ENCODE measurements around the gene TTBK2. TPM values are rescaled to one million over a fixed set of nuclear protein-coding genes. Genes with fewer than 3 reads are reported as not detected.
A peak's percentile ranks its signal among the peaks of the same experiment; 100 is the strongest.

The TTBK2 gene
- total RNA-seq, 2 donors from 2014 or later = 6.5 to 22.1 TPM

DNA sequence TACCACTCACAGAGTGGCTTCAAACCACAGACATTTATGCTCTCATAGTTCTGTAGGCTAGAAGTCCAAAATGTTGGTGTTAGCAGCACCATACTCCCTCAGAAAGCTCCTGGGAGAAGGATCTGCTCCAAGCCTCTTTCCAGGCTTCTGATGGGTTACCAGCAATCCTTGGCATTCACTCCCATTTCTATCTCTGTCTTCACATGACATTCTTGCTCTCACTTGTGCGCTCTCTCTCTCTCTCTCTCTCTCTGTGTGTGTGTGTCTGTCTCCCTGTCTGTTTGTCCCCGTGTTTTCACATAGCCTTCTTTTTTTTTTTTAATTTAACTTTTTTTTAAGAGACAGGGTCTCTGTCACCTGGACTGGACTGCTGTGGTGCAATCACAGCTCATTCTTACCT is 209.9 kb downstream of the TTBK2 start:
- WGBS, 2 donors = 70 to 75% methylated on average over 2 of the region's 2 CpGs
- Histone ChIP-seq H3K27me3 (no peaks in the 10 kb centered on the region), H3K4me3 (no peak overlapping the region), H3K4me1 (no peaks in the 10 kb centered on the region), H3K36me3 (replicated peaks in 1 of 2; ENCODE audit: insufficient read depth in 1 of 2, low read depth in 2 of 2) (no peaks in the 10 kb centered on the region), H3K27ac (no peak overlapping the region), H3K9me3 (no peaks in the 10 kb centered on the region)
- TF ChIP-seq POLR2A (IDR thresholded peaks at IDR 0.05) = no peak
- TF ChIP-seq, protein P1, sequence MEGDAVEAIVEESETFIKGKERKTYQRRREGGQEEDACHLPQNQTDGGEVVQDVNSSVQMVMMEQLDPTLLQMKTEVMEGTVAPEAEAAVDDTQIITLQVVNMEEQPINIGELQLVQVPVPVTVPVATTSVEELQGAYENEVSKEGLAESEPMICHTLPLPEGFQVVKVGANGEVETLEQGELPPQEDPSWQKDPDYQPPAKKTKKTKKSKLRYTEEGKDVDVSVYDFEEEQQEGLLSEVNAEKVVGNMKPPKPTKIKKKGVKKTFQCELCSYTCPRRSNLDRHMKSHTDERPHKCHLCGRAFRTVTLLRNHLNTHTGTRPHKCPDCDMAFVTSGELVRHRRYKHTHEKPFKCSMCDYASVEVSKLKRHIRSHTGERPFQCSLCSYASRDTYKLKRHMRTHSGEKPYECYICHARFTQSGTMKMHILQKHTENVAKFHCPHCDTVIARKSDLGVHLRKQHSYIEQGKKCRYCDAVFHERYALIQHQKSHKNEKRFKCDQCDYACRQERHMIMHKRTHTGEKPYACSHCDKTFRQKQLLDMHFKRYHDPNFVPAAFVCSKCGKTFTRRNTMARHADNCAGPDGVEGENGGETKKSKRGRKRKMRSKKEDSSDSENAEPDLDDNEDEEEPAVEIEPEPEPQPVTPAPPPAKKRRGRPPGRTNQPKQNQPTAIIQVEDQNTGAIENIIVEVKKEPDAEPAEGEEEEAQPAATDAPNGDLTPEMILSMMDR (IDR thresholded peaks at IDR 0.05) = no peak
- ATAC-seq = no peak
- intact Hi-C loops (cut with DNase I) = no loop called here
- no peak for DNase-seq

DNA sequence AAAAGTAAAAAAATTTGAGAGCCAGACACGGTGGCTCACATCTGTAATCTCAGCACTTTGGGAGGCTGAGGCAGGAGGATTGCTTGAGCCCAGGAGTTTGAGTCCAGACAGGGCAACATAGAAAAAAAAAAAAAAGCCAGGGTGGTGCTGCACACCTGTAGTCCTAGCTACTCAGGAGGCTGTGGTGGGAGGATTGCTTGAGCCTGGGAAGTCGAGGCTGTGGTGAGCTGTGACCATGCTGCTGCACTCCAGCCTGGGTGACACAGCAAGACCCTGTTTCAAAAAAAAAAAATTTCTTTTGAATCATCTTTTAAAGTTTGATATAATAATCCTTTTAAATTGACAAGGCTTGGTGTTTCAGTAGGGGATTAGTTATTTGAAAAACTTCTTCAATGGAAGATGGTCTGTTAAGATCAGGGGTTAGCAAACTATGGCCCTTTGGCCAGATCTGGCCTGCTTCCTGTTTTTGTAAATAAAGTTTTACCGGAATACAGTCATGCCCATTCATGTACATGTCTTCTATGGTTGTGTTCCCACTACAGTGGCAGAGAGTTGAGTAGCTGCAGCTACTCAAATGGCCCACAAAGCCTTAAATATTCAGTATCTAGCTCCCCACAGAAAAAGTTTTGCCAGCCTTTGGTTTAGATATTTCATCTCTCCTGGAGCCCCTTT is 212.6 kb downstream of the TTBK2 start:
- no peak for ATAC-seq
- TF ChIP-seq, protein P1 (IDR thresholded peaks at IDR 0.05) = no peak
- no peak for TF ChIP-seq POLR2A (IDR thresholded peaks at IDR 0.05)
- no peaks in the 10 kb centered on the region for H3K4me1 ChIP-seq
- 52 to 68% methylated on average over 3 of the region's 3 CpGs for WGBS, 2 donors
- DNase-seq = peak in 1 of 4 donors; percentile 4
- no peaks in the 10 kb centered on the region for H3K9me3 ChIP-seq
- no peaks in the 10 kb centered on the region for H3K27me3 ChIP-seq
- intact Hi-C loops (cut with DNase I) = no loop called here
- H3K4me3 ChIP-seq = no peak overlapping the region
- no peak overlapping the region for H3K27ac ChIP-seq
- H3K36me3 ChIP-seq (replicated peaks in 1 of 2; ENCODE audit: insufficient read depth in 1 of 2, low read depth in 2 of 2) = no peaks in the 10 kb centered on the region

DNA sequence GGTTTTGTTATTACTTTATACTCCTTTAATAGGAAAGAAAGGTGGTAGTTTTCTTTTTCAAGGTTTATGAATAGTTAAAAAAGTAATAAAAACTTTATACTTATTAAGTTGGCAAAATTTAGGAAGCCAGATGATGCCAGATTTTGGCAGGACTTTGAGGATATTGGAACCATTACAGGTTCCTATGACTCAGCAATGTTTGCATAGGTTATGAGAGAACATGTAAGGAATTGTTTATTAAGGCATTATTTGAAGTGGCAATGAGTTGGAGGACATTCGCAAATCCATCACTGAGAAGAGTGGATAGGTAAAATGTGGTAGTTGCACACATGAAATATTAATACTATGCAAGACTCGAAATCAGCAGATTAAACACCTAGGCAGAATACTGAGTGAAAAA is 213.5 kb downstream of the TTBK2 start:
- no peaks in the 10 kb centered on the region for H3K36me3 ChIP-seq (replicated peaks in 1 of 2; ENCODE audit: insufficient read depth in 1 of 2, low read depth in 2 of 2)
- DNase-seq (peak in 2 of 4 donors; percentile 14 to 41), ATAC-seq (peak; percentile 72)
- H3K9me3 ChIP-seq = no peaks in the 10 kb centered on the region
- H3K4me3 ChIP-seq = no peak overlapping the region
- no peaks in the 10 kb centered on the region for H3K27me3 ChIP-seq
- TF ChIP-seq POLR2A (IDR thresholded peaks at IDR 0.05) = no peak
- TF ChIP-seq, protein P1 (IDR thresholded peaks at IDR 0.05) = no peak
- no peaks in the 10 kb centered on the region for H3K4me1 ChIP-seq
- intact Hi-C loops (cut with DNase I) = no loop called here
- WGBS, 2 donors = 30 to 35% methylated on average over 2 of the region's 2 CpGs
- no peak overlapping the region for H3K27ac ChIP-seq

DNA sequence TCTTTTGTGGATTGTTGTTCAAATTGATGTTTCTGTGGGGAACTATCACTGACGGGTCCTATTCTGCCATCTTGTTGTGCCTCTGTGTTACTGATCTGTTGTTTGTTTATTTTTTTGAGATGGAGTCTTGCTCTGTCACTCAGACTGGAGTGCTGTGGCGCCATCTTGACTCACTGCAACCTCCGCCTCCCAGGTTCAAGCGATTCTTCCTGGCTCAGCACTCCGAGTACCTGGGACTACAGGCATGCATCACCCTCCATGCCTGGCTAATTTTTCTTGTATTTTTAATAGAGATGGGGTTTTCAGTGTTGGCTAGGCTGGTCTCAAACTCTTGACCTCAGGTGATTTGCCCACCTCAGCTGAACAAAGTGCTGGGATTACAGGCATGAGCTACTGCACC is 215.2 kb downstream of the TTBK2 start:
- ATAC-seq (no peak), DNase-seq (no peak)
- Histone ChIP-seq H3K4me1 (no peaks in the 10 kb centered on the region), H3K27ac (no peak overlapping the region), H3K36me3 (replicated peaks in 1 of 2; ENCODE audit: insufficient read depth in 1 of 2, low read depth in 2 of 2) (no peaks in the 10 kb centered on the region), H3K27me3 (no peaks in the 10 kb centered on the region), H3K4me3 (no peak overlapping the region), H3K9me3 (no peaks in the 10 kb centered on the region)
- WGBS, 2 donors = 87 to 89% methylated on average over 5 of the region's 5 CpGs
- intact Hi-C loops (cut with DNase I) = no loop called here
- no peak for TF ChIP-seq POLR2A (IDR thresholded peaks at IDR 0.05)
- TF ChIP-seq, protein P1 (IDR thresholded peaks at IDR 0.05) = no peak

DNA sequence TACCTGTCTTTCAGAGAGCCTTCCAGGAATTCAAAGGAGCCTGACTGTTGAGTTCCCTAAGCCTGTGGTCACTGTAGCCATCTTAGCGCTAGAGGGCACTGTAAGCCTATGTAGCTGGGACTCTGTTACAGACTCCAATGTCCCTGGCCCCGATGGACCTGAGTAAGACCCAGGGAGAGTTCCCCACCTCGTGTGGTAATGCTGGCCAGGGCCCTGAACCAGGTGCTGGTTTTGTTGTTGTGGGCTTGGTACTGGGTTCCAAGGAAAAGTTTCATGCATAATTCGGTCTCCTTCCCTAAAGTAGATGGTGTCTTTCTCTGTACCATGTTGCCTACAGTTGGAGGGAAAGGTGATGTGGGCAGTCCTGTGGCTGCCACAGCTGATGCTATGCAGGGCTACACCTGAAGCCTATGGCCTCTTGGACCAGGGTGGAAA is 216.1 kb downstream of the TTBK2 start:
- H3K27me3 ChIP-seq = no peaks in the 10 kb centered on the region
- DNase-seq (peak; percentile 78 to 83 (median 80)), ATAC-seq (peak; percentile 95)
- no peaks in the 10 kb centered on the region for H3K36me3 ChIP-seq (replicated peaks in 1 of 2; ENCODE audit: insufficient read depth in 1 of 2, low read depth in 2 of 2)
- H3K4me1 ChIP-seq = no peaks in the 10 kb centered on the region
- 0 to 23% methylated on average over 2 to 4 of the region's 4 CpGs for WGBS, 2 donors
- intact Hi-C loops (cut with DNase I) = loop anchor here (5.0 kb wide), 1 partner anchor 223 kb away; no protein-coding TSS in a partner anchor
- H3K9me3 ChIP-seq = no peaks in the 10 kb centered on the region
- H3K27ac ChIP-seq = no peak overlapping the region
- TF ChIP-seq, protein P1 (IDR thresholded peaks at IDR 0.05) = peak; percentile 77 to 89 (median 86)
- TF ChIP-seq POLR2A (IDR thresholded peaks at IDR 0.05) = no peak
- no peak overlapping the region for H3K4me3 ChIP-seq

Data from body of pancreas (tissue), 4 donors.